Activated naive CD4-positive, alpha-beta T cell treated with anti-CD3 and anti-CD28 coated beads, Interleukin-2, amount 10 ng/mL, durations not matched to agents 7 days and 5 days (primary cell): Measurements from ENCODE around the gene SLC12A8.

ENCODE experiments used
- CTCF ChIA-PET: fragments of 350-600 bp; sonication (Branson Sonifier 250); formaldehyde crosslinking; loops from one replicate; lab custom pipeline; 2021; ENCODE audit warnings: antibody characterized with exemption; lab: Charles Lee
- DNase-seq: peaks from one replicate; pipeline ENCODE4 v3.0.0-alpha.2; 2020
- H3K27ac Mint-ChIP-seq: one replicate; pipeline ENCODE4 v1.8.0; 2021; ENCODE audit warnings: mild to moderate bottlenecking, moderate library complexity, mixed read lengths
- H3K27me3 Mint-ChIP-seq: one replicate; pipeline ENCODE4 v1.8.0; 2021; ENCODE audit warnings: mild to moderate bottlenecking, mixed read lengths
- H3K36me3 Mint-ChIP-seq: one replicate; pipeline ENCODE4 v1.8.0; 2021; ENCODE audit warnings: mixed read lengths
- H3K4me1 Mint-ChIP-seq: one replicate; pipeline ENCODE4 v1.8.0; 2021; ENCODE audit warnings: mixed read lengths
- H3K4me3 Mint-ChIP-seq: one replicate; pipeline ENCODE4 v1.8.0; 2021; ENCODE audit warnings: mild to moderate bottlenecking, moderate library complexity, mixed read lengths
- H3K9me3 Mint-ChIP-seq: one replicate; pipeline ENCODE4 v1.8.0; 2021; ENCODE audit warnings: mixed read lengths

The SLC12A8 gene

GRCh38 chr3:125121246-125122010 lies 91.1 kb downstream of the SLC12A8 start:
- peaks cover 30% of the 10 kb centered on the region for H3K27me3 Mint-ChIP-seq
- CTCF ChIA-PET = interaction anchor here (0.9 to 1.1 kb wide), 2 partner anchors 33 to 126 kb away, joined by 3 read pairs; no protein-coding TSS in a partner anchor
- no peak overlapping the region for H3K4me3 Mint-ChIP-seq
- no peaks in the 10 kb centered on the region for H3K9me3 Mint-ChIP-seq
- peak overlapping the region; percentile 0 for H3K27ac Mint-ChIP-seq
- DNase-seq = peak; percentile 65
- H3K36me3 Mint-ChIP-seq = no peaks in the 10 kb centered on the region
- peaks cover 52% of the 10 kb centered on the region for H3K4me1 Mint-ChIP-seq

GRCh38 chr3:125120379-125121122 lies 92.0 kb downstream of the SLC12A8 start:
- no peak overlapping the region for H3K27ac Mint-ChIP-seq
- H3K9me3 Mint-ChIP-seq = no peaks in the 10 kb centered on the region
- H3K4me1 Mint-ChIP-seq = peaks cover 51% of the 10 kb centered on the region
- H3K36me3 Mint-ChIP-seq = no peaks in the 10 kb centered on the region
- CTCF ChIA-PET = interaction anchor here (1.0 to 1.1 kb wide), 2 partner anchors 10 to 34 kb away, joined by 3 to 4 read pairs; no protein-coding TSS in a partner anchor
- no peak overlapping the region for H3K4me3 Mint-ChIP-seq
- H3K27me3 Mint-ChIP-seq = peaks cover 32% of the 10 kb centered on the region
- DNase-seq = no peak

GRCh38 chr3:125119752-125120378 lies 92.7 kb downstream of the SLC12A8 start:
- Mint-ChIP-seq H3K36me3 (no peaks in the 10 kb centered on the region), H3K4me3 (no peak overlapping the region), H3K27ac (no peak overlapping the region), H3K27me3 (peaks cover 32% of the 10 kb centered on the region), H3K4me1 (peaks cover 49% of the 10 kb centered on the region), H3K9me3 (no peaks in the 10 kb centered on the region)
- CTCF ChIA-PET = interaction anchor here (1.0 kb wide), 1 partner anchor 9 kb away, joined by 4 read pairs; no protein-coding TSS in a partner anchor
- no peak for DNase-seq

GRCh38 chr3:125118600-125118999 lies 93.9 kb downstream of the SLC12A8 start:
- peaks cover 29% of the 10 kb centered on the region for H3K27me3 Mint-ChIP-seq
- no peak overlapping the region for H3K4me3 Mint-ChIP-seq
- no peaks in the 10 kb centered on the region for H3K9me3 Mint-ChIP-seq
- CTCF ChIA-PET = no interaction called here
- no peak overlapping the region for H3K27ac Mint-ChIP-seq
- H3K4me1 Mint-ChIP-seq = peaks cover 43% of the 10 kb centered on the region
- no peak for DNase-seq
- H3K36me3 Mint-ChIP-seq = no peaks in the 10 kb centered on the region

GRCh38 chr3:125117631-125118191 lies 94.8 kb downstream of the SLC12A8 start:
- H3K27me3 Mint-ChIP-seq = peaks cover 25% of the 10 kb centered on the region
- no peaks in the 10 kb centered on the region for H3K9me3 Mint-ChIP-seq
- DNase-seq = no peak
- H3K27ac Mint-ChIP-seq = peak overlapping the region; percentile 8
- H3K4me3 Mint-ChIP-seq = no peak overlapping the region
- peaks cover 42% of the 10 kb centered on the region for H3K4me1 Mint-ChIP-seq
- no peaks in the 10 kb centered on the region for H3K36me3 Mint-ChIP-seq
- CTCF ChIA-PET = no interaction called here

GRCh38 chr3:125116311-125117080 lies 96.1 kb downstream of the SLC12A8 start:
- CTCF ChIA-PET = interaction anchor here (1.4 kb wide), 1 partner anchor 12 kb away, joined by 4 read pairs; no protein-coding TSS in a partner anchor
- H3K9me3 Mint-ChIP-seq = no peaks in the 10 kb centered on the region
- peaks cover 38% of the 10 kb centered on the region for H3K4me1 Mint-ChIP-seq
- peaks cover 25% of the 10 kb centered on the region for H3K27me3 Mint-ChIP-seq
- H3K36me3 Mint-ChIP-seq = no peaks in the 10 kb centered on the region
- no peak overlapping the region for H3K27ac Mint-ChIP-seq
- H3K4me3 Mint-ChIP-seq = no peak overlapping the region
- no peak for DNase-seq

GRCh38 chr3:125115640-125116039 lies 96.9 kb downstream of the SLC12A8 start:
- H3K27ac Mint-ChIP-seq = no peak overlapping the region
- H3K9me3 Mint-ChIP-seq = no peaks in the 10 kb centered on the region
- H3K36me3 Mint-ChIP-seq = no peaks in the 10 kb centered on the region
- peaks cover 21% of the 10 kb centered on the region for H3K27me3 Mint-ChIP-seq
- CTCF ChIA-PET = interaction anchor here (1.4 kb wide), 1 partner anchor 13 kb away, joined by 4 read pairs; no protein-coding TSS in a partner anchor
- H3K4me3 Mint-ChIP-seq = no peak overlapping the region
- peaks cover 33% of the 10 kb centered on the region for H3K4me1 Mint-ChIP-seq
- DNase-seq = no peak

GRCh38 chr3:125112981-125113380 lies 99.6 kb downstream of the SLC12A8 start:
- Mint-ChIP-seq H3K27ac (no peak overlapping the region), H3K9me3 (no peaks in the 10 kb centered on the region), H3K4me1 (peaks cover 27% of the 10 kb centered on the region), H3K36me3 (no peaks in the 10 kb centered on the region), H3K4me3 (no peak overlapping the region), H3K27me3 (peaks cover 20% of the 10 kb centered on the region)
- no peak for DNase-seq
- CTCF ChIA-PET = no interaction called here

GRCh38 chr3:125110876-125111480 lies 101.6 kb downstream of the SLC12A8 start:
- Mint-ChIP-seq H3K4me1 (peaks cover 20% of the 10 kb centered on the region), H3K36me3 (no peaks in the 10 kb centered on the region), H3K27ac (no peak overlapping the region), H3K9me3 (no peaks in the 10 kb centered on the region), H3K4me3 (no peak overlapping the region), H3K27me3 (peaks cover 19% of the 10 kb centered on the region)
- CTCF ChIA-PET = interaction anchor here (0.8 to 1.0 kb wide), 3 partner anchors 9 to 116 kb away, joined by 3 to 4 read pairs (median 3); no protein-coding TSS in a partner anchor
- no peak for DNase-seq

- Mint-ChIP-seq H3K27me3 (peaks cover 19% of the 10 kb centered on the region), H3K27ac (no peak overlapping the region), H3K4me3 (no peak overlapping the region)
These were observed 102.3 kb downstream of the SLC12A8 start for GRCh38 chr3:125110016-125110875.

GRCh38 chr3:125109536-125109925 lies 103.0 kb downstream of the SLC12A8 start:
- Mint-ChIP-seq H3K9me3 (peaks cover 3% of the 10 kb centered on the region), H3K36me3 (peaks cover 4% of the 10 kb centered on the region), H3K4me3 (no peak overlapping the region), H3K27me3 (peaks cover 22% of the 10 kb centered on the region), H3K4me1 (peaks cover 13% of the 10 kb centered on the region), H3K27ac (no peak overlapping the region)
- CTCF ChIA-PET = no interaction called here
- DNase-seq = no peak

More at GRCh38 chr3:125110016-125110875, 102.3 kb downstream of the SLC12A8 start:
- H3K4me1 Mint-ChIP-seq = peaks cover 13% of the 10 kb centered on the region
- CTCF ChIA-PET = interaction anchor here (0.8 kb wide), 2 partner anchors 9 to 40 kb away, joined by 3 to 4 read pairs; no protein-coding TSS in a partner anchor
- H3K9me3 Mint-ChIP-seq = peaks cover 1% of the 10 kb centered on the region
- H3K36me3 Mint-ChIP-seq = peaks cover under 1% of the 10 kb centered on the region
- DNase-seq = no peak

- H3K27ac Mint-ChIP-seq = no peak overlapping the region
- H3K4me3 Mint-ChIP-seq = no peak overlapping the region
- CTCF ChIA-PET = no interaction called here
- peaks cover 3% of the 10 kb centered on the region for H3K9me3 Mint-ChIP-seq
- H3K27me3 Mint-ChIP-seq = peaks cover 25% of the 10 kb centered on the region
- peaks cover 13% of the 10 kb centered on the region for H3K4me1 Mint-ChIP-seq
- peaks cover 4% of the 10 kb centered on the region for H3K36me3 Mint-ChIP-seq
- DNase-seq = no peak
These were observed 103.6 kb downstream of the SLC12A8 start for GRCh38 chr3:125108833-125109535.
